HEK293 (cell line): ENCODE data around the gene NCR3LG1.

Source experiments
- CTCF ChIP-seq: fragments of 450-650 bp; formaldehyde crosslinking; IDR thresholded peaks from 2 replicates; pipeline ENCODE4 v1.5.1; 2016; ENCODE audit warnings: missing biosample characterization, missing genetic modification characterization
- ZNF510 ChIP-seq: fragments of 450-650 bp; formaldehyde crosslinking; IDR thresholded peaks from 2 replicates; pipeline ENCODE4 v1.5.1; 2018; ENCODE audit warnings: mild to moderate bottlenecking, missing genetic modification characterization, missing biosample characterization; ENCODE audit not compliant: insufficient replicate concordance
- ZNF747 ChIP-seq: fragments of 450-650 bp; formaldehyde crosslinking; IDR thresholded peaks from 2 replicates; pipeline ENCODE4 v1.5.1; 2016; ENCODE audit warnings: missing biosample characterization, missing genetic modification characterization

GRCh38 chr11:17407575-17407974 is 56.0 kb downstream of the NCR3LG1 start:
- TF ChIP-seq CTCF (tag by site-specific recombination) (no peak), ZNF747 (tag by site-specific recombination) (no peak), ZNF510 (tag by site-specific recombination) (no peak)
